HEK293T (cell line): ENCODE data around the gene NECAB2.

Experiments
- FOXK2 ChIP-seq: fragments of 450-650 bp; IDR thresholded peaks from 2 replicates; pipeline ENCODE4 v1.6.1; 2016; ENCODE audit warnings: mild to moderate bottlenecking
- HDGF ChIP-seq: fragments of 450-650 bp; IDR thresholded peaks from 2 replicates; pipeline ENCODE4 v1.6.1; 2017; ENCODE audit warnings: antibody characterized with exemption, borderline replicate concordance
- LEF1 ChIP-seq: fragments of 450-650 bp; IDR thresholded peaks from 2 replicates; pipeline ENCODE4 v1.6.1; 2017; ENCODE audit warnings: mild to moderate bottlenecking, borderline replicate concordance
- SUZ12 ChIP-seq: fragments of 450-650 bp; IDR thresholded peaks from 2 replicates; pipeline ENCODE4 v1.6.1; 2016; ENCODE audit warnings: mild to moderate bottlenecking
- ZNF384 ChIP-seq: fragments of 450-650 bp; IDR thresholded peaks from 2 replicates; pipeline ENCODE4 v1.6.1; 2016

- TF ChIP-seq HDGF (no peak), LEF1 (no peak), ZNF384 (no peak), SUZ12 (no peak), FOXK2 (no peak)
Observed at GRCh38 chr16:83970430-83970815, 2.4 kb downstream of the NECAB2 start.
